H1 (cell line): Measurements from ENCODE around the gene PANX3. TPM values are rescaled to one million over a fixed set of nuclear protein-coding genes. Genes with fewer than 3 reads are reported as not detected.
A peak's percentile ranks its signal among the peaks of the same experiment; 100 is the strongest.

Source experiments
- CTCF ChIA-PET: fragments of 300-600 bp; sonication (Branson Sonifier 250); formaldehyde crosslinking; loops from one replicate; lab custom pipeline; 2021; ENCODE audit not compliant: partially characterized antibody; lab: Charles Lee
- POLR2A ChIA-PET: fragments of 300-600 bp; sonication (Branson Sonifier 250); formaldehyde crosslinking; loops from one replicate; lab custom pipeline; 2021; ENCODE audit warnings: inconsistent platforms; ENCODE audit not compliant: partially characterized antibody; lab: Charles Lee
- DNase-seq, 2 experiments: peaks; one replicate each; pipeline versions ENCODE4 v3.0.0 to v3.0.0-alpha.2; 2010 to 2022; ENCODE audit warnings: low spot score in 2 of 2, low read depth in 1 of 2, mixed read lengths in 1 of 2
- FAIRE-seq: peaks from 2 replicates; lab custom pipeline; 2011; peaks lifted over from hg19 to GRCh38; lab: Jason Lieb, UNC
- H2AFZ ChIP-seq: 2 replicates; pipeline ENCODE4 v1.8.1; 2012; ENCODE audit warnings: low read length, inconsistent platforms
- H2AK5ac ChIP-seq: 2 replicates; pipeline ENCODE4 v1.6.1; 2013; ENCODE audit warnings: low read depth, low read length
- H2BK120ac ChIP-seq: replicated peaks from 2 replicates; pipeline ENCODE3; 2013; ENCODE audit warnings: low read depth, low read length, inconsistent platforms
- H2BK12ac ChIP-seq: 2 replicates; pipeline ENCODE4 v1.6.1; 2013; ENCODE audit warnings: low read depth, low read length
- H2BK15ac ChIP-seq: 2 replicates; pipeline ENCODE4 v1.6.1; 2013; ENCODE audit warnings: low read length
- H2BK20ac ChIP-seq: 2 replicates; pipeline ENCODE4 v1.6.1; 2013; ENCODE audit warnings: low read length
- H2BK5ac ChIP-seq: 2 replicates; pipeline ENCODE4 v1.6.1; 2013; ENCODE audit warnings: low read depth, low read length
- H3K14ac ChIP-seq: 2 replicates; pipeline ENCODE4 v1.6.1; 2013; ENCODE audit warnings: inconsistent platforms; ENCODE audit not compliant: insufficient read length
- H3K18ac ChIP-seq: 2 replicates; pipeline ENCODE4 v1.6.1; 2013; ENCODE audit warnings: low read length; ENCODE audit errors: extremely low read depth
- H3K23ac ChIP-seq: 2 replicates; pipeline ENCODE4 v1.6.1; 2013; ENCODE audit warnings: inconsistent platforms; ENCODE audit not compliant: insufficient read length
- H3K23me2 ChIP-seq: 2 replicates; pipeline ENCODE4 v1.6.1; 2013; ENCODE audit warnings: low read depth, low read length
- H3K27ac ChIP-seq: 2 replicates; pipeline ENCODE4 v1.6.1; 2011; ENCODE audit warnings: low read depth, low read length, inconsistent platforms
- H3K27me3 ChIP-seq, 4 experiments: replicated peaks in 1 of 4; 1 replicate in 1 of 4; 2 replicates in 3 of 4; pipeline versions ENCODE4 v1.6.1 to v1.8.1; 2011 to 2013; ENCODE audit warnings: low read length in 3 of 4, mild to moderate bottlenecking in 3 of 4, inconsistent platforms in 2 of 4, mixed read lengths in 2 of 4, moderate library complexity in 1 of 4; ENCODE audit not compliant: control insufficient read depth in 3 of 4, insufficient read depth in 3 of 4; ENCODE audit errors: extremely low read depth in 1 of 4
- H3K36me3 ChIP-seq, 4 experiments: 2 replicates each; pipeline versions ENCODE4 v1.6.1 to v1.8.1; 2011 to 2013; ENCODE audit warnings: mild to moderate bottlenecking in 4 of 4, low read length in 3 of 4, moderate library complexity in 2 of 4, control low read depth in 1 of 4, inconsistent platforms in 1 of 4; ENCODE audit not compliant: insufficient read depth in 4 of 4, control insufficient read depth in 2 of 4
- H3K4ac ChIP-seq: replicated peaks from 2 replicates; pipeline ENCODE3; 2013; ENCODE audit warnings: low read length, low read depth, mixed read lengths, inconsistent platforms; ENCODE audit not compliant: insufficient read length
- H3K4me1 ChIP-seq, 4 experiments: replicated peaks in 1 of 4; 1 replicate in 1 of 4; 2 replicates in 3 of 4; pipeline versions ENCODE4 v1.6.1 to v1.8.1; 2011 to 2013; ENCODE audit warnings: low read length in 3 of 4, inconsistent platforms in 2 of 4, mixed read lengths in 1 of 4; ENCODE audit not compliant: insufficient read depth in 4 of 4, control insufficient read depth in 3 of 4
- H3K4me2 ChIP-seq, 2 experiments: 2 replicates each; pipeline versions ENCODE4 v1.6.1 to v1.8.1; 2011 to 2013; ENCODE audit warnings: low read depth in 2 of 2, low read length in 2 of 2, control low read depth in 1 of 2, inconsistent platforms in 1 of 2, mild to moderate bottlenecking in 1 of 2; ENCODE audit not compliant: insufficient read depth in 1 of 2
- H3K4me3 ChIP-seq, 4 experiments: fragments of 200-600, 300-600 bp in 1 of 4; sonication (generic), shearing (Covaris generic), sonication (Bioruptor Twin) in 1 of 4; 2 replicates each; pipeline versions ENCODE4 v1.5.1 to v1.8.1; 2011 to 2016; ENCODE audit warnings: low read length in 4 of 4, low read depth in 3 of 4, control low read depth in 2 of 4, inconsistent platforms in 2 of 4, mild to moderate bottlenecking in 2 of 4, mixed read lengths in 1 of 4, moderate library complexity in 1 of 4; ENCODE audit not compliant: insufficient read depth in 2 of 4; ENCODE audit errors: extremely low read depth in 1 of 4
- H3K56ac ChIP-seq: replicated peaks from 2 replicates; pipeline ENCODE3; 2013; ENCODE audit warnings: low read depth, mild to moderate bottlenecking, mixed read lengths, low read length, inconsistent platforms; ENCODE audit not compliant: insufficient read length
- H3K79me1 ChIP-seq: 2 replicates; pipeline ENCODE4 v1.6.1; 2013; ENCODE audit warnings: low read depth, low read length, control low read depth
- H3K79me2 ChIP-seq, 2 experiments: 2 replicates each; pipeline versions ENCODE4 v1.6.1 to v1.8.1; 2012 to 2013; ENCODE audit warnings: low read length in 2 of 2, mild to moderate bottlenecking in 2 of 2, inconsistent platforms in 1 of 2; ENCODE audit not compliant: insufficient read depth in 2 of 2, control insufficient read depth in 1 of 2
- H3K9ac ChIP-seq, 4 experiments: replicated peaks in 1 of 4; 1 replicate in 1 of 4; 2 replicates in 3 of 4; pipeline versions ENCODE4 v1.6.1 to v1.8.1; 2011 to 2013; ENCODE audit warnings: low read depth in 3 of 4, low read length in 3 of 4, control low read depth in 2 of 4, mild to moderate bottlenecking in 2 of 4, moderate library complexity in 2 of 4, inconsistent platforms in 1 of 4; ENCODE audit errors: extremely low read depth in 1 of 4
- H3K9me3 ChIP-seq, 2 experiments: 2 replicates each; pipeline versions ENCODE4 v1.6.1 to v1.8.1; 2012 to 2013; ENCODE audit warnings: mild to moderate bottlenecking in 2 of 2, moderate library complexity in 2 of 2, control low read depth in 1 of 2, inconsistent platforms in 1 of 2, low read depth in 1 of 2, low read length in 1 of 2, mixed read lengths in 1 of 2; ENCODE audit not compliant: insufficient read depth in 2 of 2
- H4K20me1 ChIP-seq, 2 experiments: replicated peaks in 1 of 2; 2 replicates each; pipeline versions ENCODE3 to v1.8.1; 2011 to 2013; ENCODE audit warnings: inconsistent platforms in 2 of 2, low read length in 2 of 2, mild to moderate bottlenecking in 1 of 2; ENCODE audit not compliant: insufficient read depth in 2 of 2, control insufficient read depth in 1 of 2
- H4K5ac ChIP-seq: 2 replicates; pipeline ENCODE4 v1.6.1; 2013; ENCODE audit warnings: low read length, low read depth, mixed read lengths, inconsistent platforms; ENCODE audit not compliant: insufficient read length
- H4K8ac ChIP-seq: 2 replicates; pipeline ENCODE4 v1.8.0; 2013; ENCODE audit warnings: mild to moderate bottlenecking, moderate library complexity, low read length, inconsistent platforms; ENCODE audit not compliant: insufficient read depth; ENCODE audit errors: extremely low read depth
- H4K91ac ChIP-seq: replicated peaks from 2 replicates; pipeline ENCODE3; 2013; ENCODE audit warnings: low read length, mixed read lengths, inconsistent platforms; ENCODE audit not compliant: insufficient read length
- NRF1 ChIP-seq: IDR thresholded peaks from 2 replicates; pipeline ENCODE4 v1.6.1; 2011; ENCODE audit warnings: mild to moderate bottlenecking, low read depth, low read length, improper control_type of control experiment
- RNF2 ChIP-seq: fragments of 200-900, 300-1000 bp; sonication (generic); IDR thresholded peaks from 2 replicates; pipeline ENCODE4 v1.7.1; 2016; ENCODE audit warnings: borderline replicate concordance, low read depth, mild to moderate bottlenecking, antibody characterized with exemption, low read length; ENCODE audit not compliant: poor library complexity, severe bottlenecking; ENCODE audit errors: missing control alignments
- WGBS, 2 experiments: shearing (Covaris generic) in 1 of 2; methylation state at CpG; one replicate each; pipeline versions ENCODE4 v1.1.6 to v1.1.7; 2013 to 2015; ENCODE audit warnings: low lambda C conversion rate in 2 of 2, mixed read lengths in 2 of 2, inconsistent platforms in 1 of 2, low coverage in 1 of 2, missing lambda C conversion rate in 1 of 2; ENCODE audit not compliant: insufficient replicate concordance in 2 of 2, insufficient coverage in 1 of 2, insufficient read length in 1 of 2; ENCODE audit errors: extremely low coverage in 1 of 2, missing lambda C conversion rate in 1 of 2; 5-methylcytosine and 5-hydroxymethylcytosine counted together
- polyA plus RNA-seq, 7 experiments: library from polyadenylated mRNA; depleted of rRNA in 3 of 7; stranded (reverse) in 5 of 7; unstranded in 2 of 7; fragments of >200 nt in 5 of 7; fragments of 200-250 nt in 2 of 7; gene quantifications; 1 replicate in 5 of 7; 2 replicates in 1 of 7; 4 replicates in 1 of 7; pipeline versions ENCODE4 v1.2.1 to v1.2.3, GENCODE V29; 2011 to 2013; ENCODE audit warnings: missing spikeins in 2 of 7, mixed read lengths in 2 of 7
- total RNA-seq: library from RNA; stranded (reverse); fragmentation: NEBNext Ultra II Directional; extraction: Animal tissue kit (Norgen Biotek cat#: 25700); gene quantifications from 2 replicates; pipeline ENCODE4 v1.2.1, GENCODE V29; 2021

PANX3 gene
- total and polyA plus RNA-seq, 2 of the 8 experiments (the other 6 are each of a cell fraction or from before 2014, with no cell fraction given) = not detected

- Histone ChIP-seq H3K27me3 (no peaks in the 10 kb centered on the region), H2BK5ac (no peak overlapping the region), H2BK15ac (no peak overlapping the region), H3K18ac (no peak overlapping the region), H2BK20ac (no peak overlapping the region), H3K4me1 (peaks cover 0 to 3% (median 0%) of the 10 kb centered on the region in 4 experiments; a peak in 1 of 7 replicates), H3K4me2 (no peak overlapping the region), H3K4me3 (no peak overlapping the region), H3K27ac (no peak overlapping the region), H4K20me1 (no peaks in the 10 kb centered on the region), H3K4ac (no peak overlapping the region), H3K23ac (no peak overlapping the region), H4K5ac (no peak overlapping the region), H4K91ac (no peak overlapping the region), H3K79me2 (no peaks in the 10 kb centered on the region), H2BK120ac (no peak overlapping the region), H2AK5ac (no peak overlapping the region), H3K79me1 (no peaks in the 10 kb centered on the region), H3K36me3 (no peaks in the 10 kb centered on the region), H3K14ac (no peak overlapping the region), H3K56ac (no peak overlapping the region), H3K9me3 (no peaks in the 10 kb centered on the region), H3K23me2 (no peaks in the 10 kb centered on the region), H3K9ac (no peak overlapping the region), H2BK12ac (no peak overlapping the region), H4K8ac (no peak overlapping the region), H2AFZ (peak overlapping the region; percentile 40; the same call in 1 of the 2 replicates)
- 88% methylated on average over 2 of the region's 2 CpGs; no CpG with 5 or more reads in 1 of the 2 experiments for WGBS, 2 experiments
- FAIRE-seq (no peak), DNase-seq (no peak)
- CTCF ChIA-PET = interaction anchor here (0.6 to 5.3 kb wide), 3 partner anchors 11 to 167 kb away, joined by 3 to 59 read pairs (median 9); no protein-coding TSS in a partner anchor
- POLR2A ChIA-PET = no interaction called here
- TF ChIP-seq RNF2 (no peak), NRF1 (no peak)
These were observed 28.7 kb upstream of the PANX3 start for GRCh38 chr11:124582565-124582964.
